GM19025 (cell line): ENCODE measurements around the gene TWIST1.

Experiments
- ATAC-seq: cut with Tn5 transposase; IDR thresholded peaks from one replicate; pipeline ENCODE4 v1.9.1; 2021; ENCODE audit warnings: mild to moderate bottlenecking, low read depth, moderate library complexity; ENCODE audit not compliant: unreplicated experiment

The TWIST1 gene

GRCh38 chr7:19097165-19098055 is 20.0 kb downstream of the TWIST1 start:
- no peak for ATAC-seq

- no peak for ATAC-seq
Measured at GRCh38 chr7:19095353-19095860, 22.0 kb downstream of the TWIST1 start.

GRCh38 chr7:19094598-19095352 is 22.7 kb downstream of the TWIST1 start:
- no peak for ATAC-seq

- no peak for ATAC-seq
Measured at GRCh38 chr7:19094138-19094537, 23.3 kb downstream of the TWIST1 start.

GRCh38 chr7:19091550-19092200 is 25.8 kb downstream of the TWIST1 start:
- ATAC-seq = no peak

- ATAC-seq = no peak
Measured at GRCh38 chr7:19090526-19090925, 26.9 kb downstream of the TWIST1 start.

GRCh38 chr7:19089797-19090196 is 27.6 kb downstream of the TWIST1 start:
- ATAC-seq = no peak

- no peak for ATAC-seq
Measured at GRCh38 chr7:19089378-19089777, 28.1 kb downstream of the TWIST1 start.

GRCh38 chr7:19080093-19080492 is 37.3 kb downstream of the TWIST1 start:
- no peak for ATAC-seq

- no peak for ATAC-seq
Measured at GRCh38 chr7:19079066-19079465, 38.4 kb downstream of the TWIST1 start.

GRCh38 chr7:19069842-19070241 is 47.6 kb downstream of the TWIST1 start:
- ATAC-seq = no peak

- no peak for ATAC-seq
Measured at GRCh38 chr7:19066170-19066569, 51.3 kb downstream of the TWIST1 start.
